CD4-positive, alpha-beta T cell treated with Interleukin-6 at 100 ng/mL for 8 hours (primary cell): ENCODE results near the gene ZNF189.

Experiments used
- DNase-seq: peaks from one replicate; pipeline ENCODE4 v3.0.0-alpha.2; 2020; ENCODE audit warnings: mixed read lengths, low spot score

Gene ZNF189

DNA sequence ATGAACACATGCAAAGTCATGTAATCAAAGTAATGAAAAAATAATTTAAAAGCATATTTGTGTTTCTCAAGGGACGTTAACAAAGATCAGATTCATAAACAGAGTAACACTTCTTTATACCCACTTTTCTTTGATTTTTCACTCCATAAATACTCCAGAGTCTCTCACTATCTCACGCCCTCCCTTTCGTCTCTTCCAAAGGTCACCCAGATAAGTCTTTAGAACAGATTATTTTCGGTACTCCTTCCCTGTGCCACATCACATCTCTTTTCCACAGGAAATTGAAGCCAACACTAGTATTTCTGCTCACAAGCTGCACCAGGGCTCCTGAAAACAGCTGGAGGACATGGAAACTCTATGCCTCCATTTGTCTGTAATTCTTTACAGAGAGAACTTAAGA lies 52.3 kb downstream of the ZNF189 start:
- no peak for DNase-seq

DNA sequence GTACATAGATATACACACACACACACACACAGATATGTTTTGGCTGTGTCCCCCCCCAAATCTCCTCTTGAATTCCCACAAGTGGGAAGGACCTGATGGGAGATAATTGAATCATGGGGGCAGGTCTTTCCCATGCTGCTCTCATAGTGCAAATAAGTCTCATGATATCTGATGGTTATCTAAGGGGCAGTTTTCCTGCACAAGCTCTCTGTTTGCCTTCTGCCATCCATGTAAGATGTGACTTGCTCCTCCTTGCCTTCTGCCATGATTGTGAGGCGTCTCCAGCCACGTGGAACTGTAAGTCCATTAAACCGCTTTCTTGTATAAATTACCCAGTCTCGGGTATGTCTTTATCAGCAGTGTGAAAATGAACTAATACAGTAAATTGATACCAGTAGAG lies 52.8 kb downstream of the ZNF189 start:
- DNase-seq = no peak

GRCh38 chr9:101453776-101454570 lies 55.3 kb downstream of the ZNF189 start:
- DNase-seq = no peak

GRCh38 chr9:101455656-101456240 lies 57.1 kb downstream of the ZNF189 start:
- no peak for DNase-seq

- no peak for DNase-seq
Observed at GRCh38 chr9:101457003-101457402, 58.4 kb downstream of the ZNF189 start.

DNA sequence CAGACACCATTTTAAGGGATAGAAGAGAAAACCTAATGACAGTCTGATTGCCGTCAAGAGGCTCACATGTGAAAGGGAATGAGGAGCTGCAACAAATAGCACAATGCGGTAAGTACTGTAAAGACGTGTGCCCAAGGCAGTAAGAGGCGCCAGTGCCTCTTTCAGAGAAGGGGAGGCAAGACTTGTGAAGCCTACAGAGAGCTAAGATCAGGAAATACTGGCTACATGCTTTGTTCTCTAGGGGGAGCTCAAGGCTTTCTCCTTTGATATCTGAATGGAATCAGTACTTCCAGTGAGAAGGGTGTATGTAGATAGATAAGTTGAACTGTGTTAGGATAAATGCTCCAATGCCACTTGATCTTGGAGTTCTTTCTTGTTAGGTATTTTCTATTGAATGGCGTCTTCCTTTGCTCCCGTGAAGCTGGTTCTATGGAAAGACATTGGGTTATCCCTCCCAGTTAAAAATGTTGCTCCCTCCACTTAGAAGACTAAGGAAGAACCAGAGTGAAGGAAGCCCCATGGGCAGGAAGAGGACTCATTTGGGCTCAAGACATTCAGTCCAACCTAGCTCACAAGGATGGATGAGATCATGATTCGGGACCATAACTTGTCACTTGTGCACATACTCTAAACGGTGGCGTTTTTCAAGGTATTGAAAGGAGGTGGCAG lies 60.4 kb downstream of the ZNF189 start:
- DNase-seq = peak; percentile 27
